Stimulated activated CD8-positive, alpha-beta memory T cell treated with anti-CD3 and anti-CD28 coated beads, Interleukin-4, amount 100 ng/mL, for 1 hour (primary cell): ENCODE results near the gene TMEM14C.
"Not testable (repeated sequence)": the region's sequence is repeated elsewhere in the genome, so short reads cannot be mapped to it uniquely, and the experiment has no call there.

Experiments used
- DNase-seq, 2 donors: peaks; one replicate each; pipeline ENCODE4 v3.0.0-alpha.2; 2020; ENCODE audit warnings: low read depth in 2 of 2, low spot score in 1 of 2

TMEM14C gene

DNA sequence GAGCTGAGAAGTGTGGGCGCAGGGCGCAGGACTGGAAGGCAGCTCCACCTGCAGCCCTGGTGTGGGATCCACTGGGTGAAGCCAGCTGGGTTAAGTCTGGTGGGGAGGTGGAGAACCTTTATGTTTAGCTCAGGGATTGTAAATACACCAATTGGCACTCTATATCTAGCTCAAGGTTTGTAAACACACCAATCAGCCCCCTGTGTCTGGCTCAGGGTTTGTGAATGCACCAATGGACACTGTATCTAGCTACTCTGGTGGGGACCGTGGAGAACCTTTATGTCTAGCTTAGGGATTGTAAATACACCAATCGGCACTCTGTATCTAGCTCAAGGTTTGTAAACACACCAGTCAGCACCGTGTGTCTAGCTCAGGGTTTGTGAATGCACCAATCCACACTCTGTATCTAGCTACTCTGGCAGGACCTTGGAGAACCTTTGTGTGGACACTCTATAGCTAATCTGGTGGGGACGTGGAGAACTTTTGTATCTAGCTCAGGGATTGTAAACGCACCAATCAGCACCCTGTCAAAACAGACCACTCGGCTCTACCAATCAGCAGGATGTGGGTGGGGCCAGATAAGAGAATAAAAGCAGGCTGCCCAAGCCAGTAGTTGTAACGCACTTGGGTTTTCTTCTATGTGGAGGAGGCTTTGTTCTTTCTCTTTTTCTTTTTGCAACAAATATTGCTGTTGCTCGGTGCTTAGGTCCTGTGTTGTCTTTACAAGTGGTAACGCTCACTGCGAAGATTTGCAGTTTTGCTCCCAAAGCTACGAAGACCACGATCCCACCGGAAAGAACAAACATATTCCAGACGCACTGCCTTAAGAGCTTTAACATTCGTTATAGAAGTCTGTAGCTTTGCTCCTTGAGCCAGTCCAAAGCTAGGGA, 1.7 kb upstream of the TMEM14C start:
- not testable (repeated sequence) for DNase-seq

DNA sequence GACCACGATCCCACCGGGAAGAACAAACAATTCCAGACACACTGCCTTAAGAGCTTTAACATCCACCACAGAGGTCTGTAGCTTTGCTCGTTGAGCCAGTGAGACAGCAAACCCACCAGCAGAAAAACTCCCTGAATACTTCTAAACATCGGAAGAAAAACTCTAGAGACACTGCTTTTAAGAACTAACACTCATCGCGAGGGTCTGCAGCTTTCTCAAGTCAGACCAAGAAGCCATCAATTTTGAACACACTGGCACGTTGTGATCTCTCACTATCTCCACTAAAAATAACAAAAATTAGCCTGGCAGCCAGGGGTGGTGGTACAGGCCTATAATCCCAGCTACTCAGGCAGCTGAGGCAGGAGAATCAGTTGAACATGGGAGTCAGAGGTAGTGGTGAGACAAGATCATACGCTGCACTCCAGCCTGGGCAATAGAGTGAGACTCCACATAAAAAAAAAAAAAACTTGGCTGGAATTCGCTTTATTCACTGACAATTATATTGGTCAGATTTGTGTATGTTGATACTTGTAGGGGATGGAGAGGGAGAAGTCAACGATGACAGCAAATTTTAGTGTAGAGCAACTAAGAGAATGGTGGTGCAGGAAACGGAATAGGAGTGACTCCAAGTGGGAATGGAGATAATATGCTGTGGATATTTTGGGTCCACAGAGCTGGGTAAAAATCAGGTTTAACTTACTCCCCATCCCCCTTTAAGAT, 860 bp upstream of the TMEM14C start:
- no peak for DNase-seq

DNA sequence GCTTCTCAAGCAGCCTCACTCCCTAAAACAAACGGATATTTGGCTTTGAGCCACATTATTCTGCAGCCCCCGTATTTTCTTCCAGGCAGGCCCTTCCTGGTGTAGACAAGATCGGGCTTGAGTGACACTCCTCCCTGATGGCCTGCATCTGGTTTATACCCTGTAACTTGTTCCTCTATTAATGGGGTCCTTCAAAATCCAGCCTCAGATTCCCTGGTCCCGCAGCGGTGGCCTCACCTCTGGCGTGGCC, 375 bp upstream of the TMEM14C start:
- no peak for DNase-seq

- no peak for DNase-seq
Measured at GRCh38 chr6:10723567-10723881, 654 bp downstream of the TMEM14C start.

DNA sequence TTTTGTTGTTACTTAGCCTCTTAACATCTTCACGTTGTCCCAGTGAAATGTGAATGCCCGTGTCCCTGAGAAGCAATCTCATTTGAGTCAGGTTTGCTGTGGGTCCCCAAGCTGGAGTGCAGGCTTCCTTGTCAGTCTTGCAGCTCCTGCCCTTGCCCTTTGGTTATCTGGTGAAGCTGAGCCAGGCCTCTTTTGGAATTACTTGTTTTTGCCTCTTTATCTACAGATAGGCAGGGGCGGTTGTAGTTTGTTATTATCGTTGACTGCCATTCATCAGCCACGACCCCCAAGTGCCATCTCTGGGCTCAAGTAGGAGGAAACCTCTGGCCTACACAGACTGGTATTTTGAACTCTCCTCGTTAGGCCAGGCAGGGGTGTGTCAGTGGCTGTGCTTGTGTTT, 2.2 kb downstream of the TMEM14C start:
- DNase-seq, result no peak

DNA sequence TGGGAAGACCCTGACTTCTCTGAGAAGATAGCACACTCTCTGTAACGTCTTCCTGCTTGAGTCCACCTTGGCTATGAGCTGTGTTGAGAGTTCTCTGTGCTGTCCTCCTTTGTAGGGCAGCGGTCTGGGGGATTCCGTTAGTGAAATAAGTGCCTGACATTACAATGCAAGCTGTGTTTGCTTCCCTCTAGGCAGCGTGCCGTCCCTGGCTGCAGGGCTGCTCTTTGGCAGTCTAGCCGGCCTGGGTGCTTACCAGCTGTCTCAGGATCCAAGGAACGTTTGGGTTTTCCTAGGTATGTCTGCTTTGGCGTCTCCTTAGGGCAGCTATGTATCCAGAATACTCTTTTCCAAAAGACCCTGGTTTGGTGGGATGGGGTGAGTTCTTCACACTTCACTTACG, 2.8 kb downstream of the TMEM14C start:
- no peak for DNase-seq

DNA sequence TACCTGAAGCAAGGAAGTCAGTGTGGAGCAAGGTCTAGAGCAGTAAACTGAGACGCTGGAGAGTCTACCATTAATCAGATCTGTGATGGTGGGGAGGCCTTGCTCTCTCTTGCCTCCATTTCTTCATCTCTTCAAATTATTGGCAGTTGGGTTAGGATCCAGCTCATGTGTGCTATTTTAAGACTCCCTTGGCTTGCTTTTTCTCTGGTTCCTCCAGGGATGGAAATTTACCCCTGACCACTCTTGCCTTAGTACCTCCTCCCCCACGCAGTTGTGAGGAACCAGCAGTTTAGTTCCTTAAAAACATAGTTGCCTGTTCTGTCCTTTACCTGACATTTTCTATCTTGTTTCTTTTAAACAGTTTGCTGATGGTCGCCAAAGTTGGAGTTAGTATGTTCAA, 7.4 kb downstream of the TMEM14C start:
- DNase-seq, result no peak

GRCh38 chr6:10733151-10733715, 10.4 kb downstream of the TMEM14C start:
- DNase-seq, result no peak

DNA sequence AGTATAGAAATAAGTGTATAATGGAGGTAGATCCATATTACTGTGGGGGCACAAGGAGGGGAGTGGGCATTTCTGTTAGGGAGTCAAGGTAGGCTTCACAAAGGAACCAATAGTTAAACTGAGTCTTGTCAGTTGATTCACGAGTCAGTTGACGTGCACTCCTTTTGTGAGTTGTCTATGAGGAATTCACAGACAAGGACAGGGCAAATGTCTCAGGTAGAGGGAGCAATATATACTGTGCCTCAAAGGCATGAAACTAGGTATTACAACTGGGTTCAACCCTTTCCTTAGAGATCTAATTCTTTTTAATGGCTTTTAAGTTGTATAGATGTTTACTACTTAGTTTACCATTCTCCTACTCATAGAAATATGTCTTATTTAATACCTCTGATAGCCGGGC, 11.0 kb downstream of the TMEM14C start:
- no peak for DNase-seq

- DNase-seq, result no peak
Measured at GRCh38 chr6:10736731-10737130, 13.9 kb downstream of the TMEM14C start.

GRCh38 chr6:10740061-10740460, 17.2 kb downstream of the TMEM14C start:
- no peak for DNase-seq

DNA sequence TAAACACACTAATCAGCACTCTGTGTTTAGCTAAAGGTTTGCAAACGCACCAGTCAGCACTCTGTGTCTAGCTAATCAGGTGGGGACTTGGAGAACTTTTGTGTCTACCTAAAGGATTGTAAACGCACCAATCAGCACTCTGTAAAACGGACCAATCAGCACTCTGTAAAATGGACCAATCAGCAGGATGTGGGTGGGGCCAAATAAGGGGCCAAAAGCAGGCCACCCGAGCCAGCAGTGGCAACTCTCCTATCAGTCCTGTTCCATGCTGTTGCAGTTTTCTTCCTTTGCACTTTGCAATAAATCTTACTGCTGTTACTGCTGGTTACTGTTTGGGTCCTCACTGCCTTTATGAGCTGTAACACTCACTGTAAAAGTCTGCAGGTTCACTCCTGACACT, 18.8 kb downstream of the TMEM14C start:
- DNase-seq, result not testable (repeated sequence)

DNA sequence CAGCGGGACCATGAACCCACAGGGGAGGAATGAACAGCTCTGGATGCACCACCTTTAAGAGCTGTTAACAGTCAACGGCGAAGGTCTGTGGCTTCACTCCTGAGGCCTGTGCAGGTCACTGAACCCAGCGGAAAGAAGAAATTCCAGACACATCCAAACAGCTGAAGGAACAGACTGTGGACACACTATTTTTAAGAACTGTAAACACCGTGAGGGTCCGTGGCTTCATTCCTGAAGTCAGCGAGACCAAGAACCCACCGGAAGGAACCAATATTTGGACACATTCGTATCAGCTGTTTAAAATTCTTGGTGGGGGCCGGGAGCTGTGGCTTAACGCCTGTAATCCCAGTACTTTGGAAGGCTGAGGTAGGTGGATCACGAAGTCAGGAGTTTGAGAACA, 19.4 kb downstream of the TMEM14C start:
- DNase-seq, result no peak

DNA sequence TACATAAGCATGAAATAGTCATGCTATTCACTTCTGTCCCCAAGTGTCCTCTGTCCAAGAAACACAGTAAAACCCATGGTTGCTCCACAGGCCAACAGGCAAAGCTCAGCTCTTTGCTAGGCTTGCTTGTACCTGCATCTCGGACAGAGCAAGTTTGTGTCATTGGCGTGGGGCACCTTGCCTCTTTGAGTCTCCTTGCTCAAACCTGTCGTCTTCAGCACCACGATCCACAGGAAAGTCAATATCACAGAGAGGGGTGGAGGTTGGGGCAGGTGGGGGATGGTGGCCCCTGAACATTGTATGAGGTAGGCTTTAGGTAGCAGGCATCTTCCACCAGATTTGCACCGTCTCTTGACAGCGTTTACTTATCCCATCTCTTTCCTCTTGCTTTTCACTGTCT, 20.6 kb downstream of the TMEM14C start:
- no peak for DNase-seq

DNA sequence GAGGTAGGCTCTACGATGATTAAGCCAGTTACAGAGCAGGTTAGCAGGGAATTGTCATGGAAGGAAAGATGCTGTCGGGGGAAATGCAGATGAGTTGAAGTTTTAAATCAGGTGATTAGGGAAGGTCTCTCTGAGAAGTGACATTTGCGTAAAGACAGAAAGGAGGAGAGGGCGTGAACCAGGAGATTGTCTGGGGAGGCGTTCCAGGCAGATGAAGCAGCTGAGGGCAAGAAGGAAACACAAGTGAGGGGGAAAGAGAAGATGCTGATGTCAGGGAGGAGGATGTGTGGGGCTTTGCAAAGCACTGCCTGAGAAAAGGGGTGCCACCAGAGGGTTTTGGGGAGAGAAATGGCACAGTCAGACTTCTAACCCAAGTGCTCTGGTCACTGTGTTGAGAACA, 22.2 kb downstream of the TMEM14C start:
- no peak for DNase-seq

DNA sequence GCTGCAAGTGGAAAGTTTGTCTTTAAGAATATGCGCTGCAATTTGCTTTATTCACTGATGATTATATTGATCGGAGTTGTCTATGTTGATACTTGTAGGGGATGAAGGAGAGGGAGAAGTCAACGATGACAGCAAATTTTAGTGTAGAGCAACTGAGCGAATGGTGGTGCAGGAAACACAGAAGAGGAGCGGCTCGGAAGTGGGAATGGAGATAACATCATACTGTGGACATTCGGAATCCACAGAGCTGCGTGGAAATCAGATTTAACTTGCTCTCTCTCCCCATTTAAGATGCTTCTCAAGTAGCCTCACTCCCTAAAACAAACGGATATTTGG, 24.0 kb downstream of the TMEM14C start:
- DNase-seq, result no peak

- DNase-seq, result peak; percentile 99
Measured at GRCh38 chr6:10747251-10747972, 24.5 kb downstream of the TMEM14C start, which contains the start of gene TMEM14B. TSS of gene TMEM14B (plus strand) at chr6:10747805. CDS start at chr6:10749246, 1,441 bp downstream.

DNA sequence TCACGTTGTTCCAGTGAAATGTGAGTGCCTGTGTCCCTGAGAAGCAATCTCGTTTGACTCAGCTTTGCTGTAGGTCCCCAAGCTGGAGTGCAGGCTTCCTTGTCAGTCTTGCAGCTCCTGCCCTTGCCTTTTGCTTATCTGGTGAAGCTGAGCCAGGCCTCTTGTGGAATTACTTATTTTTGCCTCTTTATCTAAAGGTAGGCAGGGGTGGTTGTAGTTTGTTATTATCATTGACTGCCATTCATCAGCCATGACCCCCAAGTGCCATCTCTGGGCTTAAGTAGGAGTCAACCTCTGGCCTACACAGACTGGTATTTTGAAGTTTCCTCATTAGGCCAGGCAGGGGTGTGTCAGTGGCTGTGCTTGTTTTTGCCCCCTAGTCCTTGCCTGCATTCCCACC, 26.9 kb downstream of the TMEM14C start:
- DNase-seq, result no peak

DNA sequence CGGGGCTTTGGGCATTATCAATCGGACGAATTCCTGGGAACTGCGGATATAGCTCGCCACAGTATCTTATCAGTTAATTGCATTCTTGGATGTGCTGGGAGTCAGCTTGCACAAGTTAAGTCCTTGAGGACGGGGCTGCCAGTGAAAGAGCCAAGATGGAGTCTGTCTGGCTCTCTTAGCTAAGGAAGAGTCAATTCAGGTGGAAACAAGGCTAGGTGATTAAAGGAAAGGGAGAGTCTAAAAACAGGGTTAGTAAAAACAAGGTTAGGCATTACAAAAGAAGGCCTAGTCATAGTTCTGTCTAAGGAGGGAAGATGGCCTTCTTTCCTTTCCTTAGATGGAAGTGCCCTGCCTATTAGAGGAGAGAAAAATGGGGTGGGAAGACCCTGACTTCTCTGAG, 27.7 kb downstream of the TMEM14C start:
- DNase-seq, result not testable (repeated sequence)

- not testable (repeated sequence) for DNase-seq
Measured at GRCh38 chr6:10751757-10752156, 28.9 kb downstream of the TMEM14C start.

- DNase-seq, result no peak
Measured at GRCh38 chr6:10756085-10756484, 33.2 kb downstream of the TMEM14C start.

- DNase-seq, result no peak
Measured at GRCh38 chr6:10759312-10759839, 36.5 kb downstream of the TMEM14C start.
